K562 (cell line): ENCODE measurements around the gene TNPO2. TPM values are rescaled to one million over a fixed set of nuclear protein-coding genes. Genes with fewer than 3 reads are reported as not detected.

Experiments
- ADNP ChIP-seq: fragments of 200-800 bp; sonication (Bioruptor generic); IDR thresholded peaks from 2 replicates; pipeline ENCODE4 v1.6.1; 2016; ENCODE audit warnings: missing genetic modification characterization, missing compliant biosample characterization
- CREBBP ChIP-seq: IDR thresholded peaks from one replicate; pipeline ENCODE4 v1.6.1; 2012; ENCODE audit warnings: low read depth, mild to moderate bottlenecking, control low read depth, inconsistent platforms, low read length
- CTBP1 ChIP-seq: fragments of 450-650 bp; IDR thresholded peaks from 2 replicates; pipeline ENCODE4 v1.6.1; 2016; ENCODE audit warnings: borderline replicate concordance
- GATAD2A ChIP-seq: fragments of 450-650 bp; IDR thresholded peaks from 2 replicates; pipeline ENCODE4 v1.6.1; 2017
- GTF2E2 ChIP-seq: fragments of 200-800 bp; sonication (Bioruptor generic); IDR thresholded peaks from 2 replicates; pipeline ENCODE4 v1.6.1; 2016; ENCODE audit warnings: missing genetic modification characterization, missing compliant biosample characterization
- HMG20A ChIP-seq: fragments of 450-650 bp; formaldehyde crosslinking; conservative IDR thresholded peaks from 2 replicates; pipeline ENCODE4 v1.4.0; 2020; ENCODE audit warnings: mild to moderate bottlenecking, mixed read lengths
- ILF3 ChIP-seq: fragments of 450-650 bp; IDR thresholded peaks from 2 replicates; pipeline ENCODE4 v1.6.1; 2018; ENCODE audit warnings: antibody characterized with exemption, mild to moderate bottlenecking, moderate library complexity, borderline replicate concordance
- NFE2L1 ChIP-seq: fragments of 450-650 bp; IDR thresholded peaks from 2 replicates; pipeline ENCODE4 v1.6.1; 2016; ENCODE audit warnings: missing genetic modification characterization, low read depth, mild to moderate bottlenecking, missing compliant biosample characterization, moderate library complexity, borderline replicate concordance
- POLR3G ChIP-seq: IDR thresholded peaks from 2 replicates; pipeline ENCODE4 v1.6.1; 2011; ENCODE audit not compliant: insufficient read length, insufficient replicate concordance; ENCODE audit errors: extremely low read depth
- RFX7 ChIP-seq: fragments of 250-450 bp; sonication (Bioruptor Pico); IDR thresholded peaks from 2 replicates; pipeline ENCODE4 v1.5.1; 2021; ENCODE audit warnings: mild to moderate bottlenecking
- SMARCB1 ChIP-seq: IDR thresholded peaks from 2 replicates; pipeline ENCODE4 v1.6.1; 2011; ENCODE audit warnings: improper control_type of control experiment, low read depth; ENCODE audit not compliant: insufficient read length
- SUPT5H ChIP-seq: fragments of 450-650 bp; IDR thresholded peaks from 2 replicates; pipeline ENCODE4 v1.6.1; 2016
- THRAP3 ChIP-seq: fragments of 450-650 bp; IDR thresholded peaks from 2 replicates; pipeline ENCODE4 v1.6.1; 2016; ENCODE audit warnings: mild to moderate bottlenecking, inconsistent platforms, borderline replicate concordance
- U2AF2 ChIP-seq: fragments of 200-400 bp; formaldehyde crosslinking; optimal IDR thresholded peaks from 2 replicates; pipeline ENCODE3; 2017; ENCODE audit warnings: low read depth, mild to moderate bottlenecking, low read length
- ZBTB17 ChIP-seq: fragments of 450-650 bp; formaldehyde crosslinking; IDR thresholded peaks from 2 replicates; pipeline ENCODE4 v1.4.0; 2020; ENCODE audit warnings: mild to moderate bottlenecking
- ZC3H11A ChIP-seq: IDR thresholded peaks from 2 replicates; pipeline ENCODE4 v1.6.1; 2012; ENCODE audit warnings: low read depth, low read length, improper control_type of control experiment
- ZNF3 ChIP-seq: fragments of 250-450 bp; sonication (Bioruptor Pico); IDR thresholded peaks from 2 replicates; pipeline ENCODE4 v1.5.0; 2021; ENCODE audit warnings: mild to moderate bottlenecking, moderate library complexity
- ZNF586 ChIP-seq: fragments of 450-650 bp; formaldehyde crosslinking; conservative IDR thresholded peaks from 2 replicates; pipeline ENCODE4 v1.4.0; 2020; ENCODE audit warnings: mild to moderate bottlenecking, moderate library complexity
- polyA plus RNA-seq, 8 experiments: library from polyadenylated mRNA; depleted of rRNA in 4 of 8; stranded (reverse) in 5 of 8; unstranded in 3 of 8; fragments of >200 nt; fragmentation: Nextera tagmentation in 2 of 8; fragmentation: Illumina TruSeq in 1 of 8; extraction: Ambion mirVana in 2 of 8; extraction: Trizol in 1 of 8; gene quantifications; 2 replicates each; pipeline versions ENCODE4 v1.2.1 to v1.2.3, GENCODE V29; 2011 to 2014; ENCODE audit warnings: inconsistent platforms in 1 of 8, missing spikeins in 1 of 8
- total RNA-seq, 7 experiments: library from RNA; depleted of rRNA in 6 of 7; stranded (reverse); fragments of >200 nt in 6 of 7; fragmentation: Illumina TruSeq in 2 of 7; extraction: Trizol in 2 of 7; gene quantifications; 2 replicates each; pipeline versions ENCODE4 v1.2.1 to v1.2.3, GENCODE V29; 2011 to 2021; ENCODE audit warnings: low replicate concordance in 1 of 7
- TF ChIP-seq, protein P1 (sequence below), 2 experiments: IDR thresholded peaks; 2 replicates each; pipeline ENCODE4 v1.6.1; 2011; ENCODE audit warnings: borderline replicate concordance in 1 of 2, control low read depth in 1 of 2, low read depth in 1 of 2, low read length in 1 of 2, mild to moderate bottlenecking in 1 of 2, mixed read lengths in 1 of 2, moderate library complexity in 1 of 2; ENCODE audit not compliant: insufficient read depth in 1 of 2, insufficient read length in 1 of 2, poor library complexity in 1 of 2, severe bottlenecking in 1 of 2; ENCODE audit errors: extremely low read depth in 1 of 2
- TF ChIP-seq, protein P2 (sequence below): fragments of 450-650 bp; IDR thresholded peaks from 2 replicates; pipeline ENCODE4 v1.6.1; 2016; ENCODE audit warnings: missing biosample characterization, missing genetic modification characterization
- TF ChIP-seq, protein P3 (sequence below): IDR thresholded peaks from 2 replicates; pipeline ENCODE4 v1.6.1; 2011; ENCODE audit warnings: borderline replicate concordance, low read depth, mild to moderate bottlenecking, moderate library complexity, low read length; ENCODE audit not compliant: insufficient read depth, poor library complexity, severe bottlenecking
- TF ChIP-seq, protein P4 (sequence below): fragments of 250-450 bp; sonication (Bioruptor Pico); IDR thresholded peaks from 2 replicates; pipeline ENCODE4 v1.4.0; 2020; ENCODE audit warnings: mild to moderate bottlenecking, moderate library complexity

The TNPO2 gene
- total and polyA plus RNA-seq, 9 of the 15 experiments (the other 6 are each of a cell fraction or from before 2014, with no cell fraction given): 6.0 to 126 (median 53.8) TPM

DNA sequence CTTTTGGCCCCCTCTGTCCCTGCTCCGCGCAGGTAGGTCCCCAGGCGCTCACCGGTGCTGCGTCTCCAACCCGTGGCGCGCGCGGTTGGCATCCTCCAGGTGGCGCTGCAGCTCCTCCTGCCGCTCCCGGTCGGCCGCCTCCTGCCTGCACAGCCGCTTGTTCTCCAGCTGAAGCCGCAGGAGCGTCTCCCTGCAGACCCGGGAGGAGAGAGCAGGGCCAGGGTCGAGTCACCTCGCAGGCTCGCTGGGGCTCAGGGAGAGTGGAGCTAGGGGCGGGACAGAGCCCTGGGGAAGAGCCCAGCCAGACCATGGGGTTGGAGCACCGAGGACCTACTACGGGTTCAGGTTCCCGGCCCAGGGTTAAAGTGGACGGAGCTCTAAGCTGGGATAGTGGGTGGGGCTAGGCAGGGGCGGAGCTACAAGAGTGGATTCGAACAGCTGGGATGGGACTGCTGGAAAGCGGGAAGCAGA is 42.4 kb upstream of the TNPO2 start (continued):
- TF ChIP-seq POLR3G: no peak
- TF ChIP-seq GATAD2A: no peak
- no peak for TF ChIP-seq U2AF2
- no peak for TF ChIP-seq ZC3H11A
- TF ChIP-seq SUPT5H: no peak
- no peak for TF ChIP-seq SMARCB1
- TF ChIP-seq ZNF3 (CRISPR knock-in tag): no peak
- TF ChIP-seq, protein P1, sequence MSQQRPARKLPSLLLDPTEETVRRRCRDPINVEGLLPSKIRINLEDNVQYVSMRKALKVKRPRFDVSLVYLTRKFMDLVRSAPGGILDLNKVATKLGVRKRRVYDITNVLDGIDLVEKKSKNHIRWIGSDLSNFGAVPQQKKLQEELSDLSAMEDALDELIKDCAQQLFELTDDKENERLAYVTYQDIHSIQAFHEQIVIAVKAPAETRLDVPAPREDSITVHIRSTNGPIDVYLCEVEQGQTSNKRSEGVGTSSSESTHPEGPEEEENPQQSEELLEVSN (IDR thresholded peaks at IDR 0.05; ENCODE audit: borderline replicate concordance in 1 of 2, extremely low read depth in 1 of 2, insufficient read depth in 1 of 2, insufficient read length in 1 of 2, low read depth in 1 of 2, low read length in 1 of 2, poor library complexity in 1 of 2, severe bottlenecking in 1 of 2): no peak
- TF ChIP-seq RFX7 (CRISPR knock-in tag): no peak
- TF ChIP-seq ILF3: no peak
- no peak for TF ChIP-seq NFE2L1 (tag)
- no peak for TF ChIP-seq ZBTB17 (CRISPR knock-in tag)
- TF ChIP-seq CREBBP: no peak
- no peak for TF ChIP-seq ADNP
- TF ChIP-seq ZNF586 (CRISPR knock-in tag): no peak
- TF ChIP-seq, protein P2, sequence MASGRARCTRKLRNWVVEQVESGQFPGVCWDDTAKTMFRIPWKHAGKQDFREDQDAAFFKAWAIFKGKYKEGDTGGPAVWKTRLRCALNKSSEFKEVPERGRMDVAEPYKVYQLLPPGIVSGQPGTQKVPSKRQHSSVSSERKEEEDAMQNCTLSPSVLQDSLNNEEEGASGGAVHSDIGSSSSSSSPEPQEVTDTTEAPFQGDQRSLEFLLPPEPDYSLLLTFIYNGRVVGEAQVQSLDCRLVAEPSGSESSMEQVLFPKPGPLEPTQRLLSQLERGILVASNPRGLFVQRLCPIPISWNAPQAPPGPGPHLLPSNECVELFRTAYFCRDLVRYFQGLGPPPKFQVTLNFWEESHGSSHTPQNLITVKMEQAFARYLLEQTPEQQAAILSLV (tag): no peak
- TF ChIP-seq, protein P3, sequence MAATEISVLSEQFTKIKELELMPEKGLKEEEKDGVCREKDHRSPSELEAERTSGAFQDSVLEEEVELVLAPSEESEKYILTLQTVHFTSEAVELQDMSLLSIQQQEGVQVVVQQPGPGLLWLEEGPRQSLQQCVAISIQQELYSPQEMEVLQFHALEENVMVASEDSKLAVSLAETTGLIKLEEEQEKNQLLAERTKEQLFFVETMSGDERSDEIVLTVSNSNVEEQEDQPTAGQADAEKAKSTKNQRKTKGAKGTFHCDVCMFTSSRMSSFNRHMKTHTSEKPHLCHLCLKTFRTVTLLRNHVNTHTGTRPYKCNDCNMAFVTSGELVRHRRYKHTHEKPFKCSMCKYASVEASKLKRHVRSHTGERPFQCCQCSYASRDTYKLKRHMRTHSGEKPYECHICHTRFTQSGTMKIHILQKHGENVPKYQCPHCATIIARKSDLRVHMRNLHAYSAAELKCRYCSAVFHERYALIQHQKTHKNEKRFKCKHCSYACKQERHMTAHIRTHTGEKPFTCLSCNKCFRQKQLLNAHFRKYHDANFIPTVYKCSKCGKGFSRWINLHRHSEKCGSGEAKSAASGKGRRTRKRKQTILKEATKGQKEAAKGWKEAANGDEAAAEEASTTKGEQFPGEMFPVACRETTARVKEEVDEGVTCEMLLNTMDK: peak; percentile 46
- peak; percentile 41; the same call in 1 of the 2 replicates for TF ChIP-seq CTBP1
- no peak for TF ChIP-seq HMG20A (CRISPR knock-in tag)
- TF ChIP-seq, protein P4, sequence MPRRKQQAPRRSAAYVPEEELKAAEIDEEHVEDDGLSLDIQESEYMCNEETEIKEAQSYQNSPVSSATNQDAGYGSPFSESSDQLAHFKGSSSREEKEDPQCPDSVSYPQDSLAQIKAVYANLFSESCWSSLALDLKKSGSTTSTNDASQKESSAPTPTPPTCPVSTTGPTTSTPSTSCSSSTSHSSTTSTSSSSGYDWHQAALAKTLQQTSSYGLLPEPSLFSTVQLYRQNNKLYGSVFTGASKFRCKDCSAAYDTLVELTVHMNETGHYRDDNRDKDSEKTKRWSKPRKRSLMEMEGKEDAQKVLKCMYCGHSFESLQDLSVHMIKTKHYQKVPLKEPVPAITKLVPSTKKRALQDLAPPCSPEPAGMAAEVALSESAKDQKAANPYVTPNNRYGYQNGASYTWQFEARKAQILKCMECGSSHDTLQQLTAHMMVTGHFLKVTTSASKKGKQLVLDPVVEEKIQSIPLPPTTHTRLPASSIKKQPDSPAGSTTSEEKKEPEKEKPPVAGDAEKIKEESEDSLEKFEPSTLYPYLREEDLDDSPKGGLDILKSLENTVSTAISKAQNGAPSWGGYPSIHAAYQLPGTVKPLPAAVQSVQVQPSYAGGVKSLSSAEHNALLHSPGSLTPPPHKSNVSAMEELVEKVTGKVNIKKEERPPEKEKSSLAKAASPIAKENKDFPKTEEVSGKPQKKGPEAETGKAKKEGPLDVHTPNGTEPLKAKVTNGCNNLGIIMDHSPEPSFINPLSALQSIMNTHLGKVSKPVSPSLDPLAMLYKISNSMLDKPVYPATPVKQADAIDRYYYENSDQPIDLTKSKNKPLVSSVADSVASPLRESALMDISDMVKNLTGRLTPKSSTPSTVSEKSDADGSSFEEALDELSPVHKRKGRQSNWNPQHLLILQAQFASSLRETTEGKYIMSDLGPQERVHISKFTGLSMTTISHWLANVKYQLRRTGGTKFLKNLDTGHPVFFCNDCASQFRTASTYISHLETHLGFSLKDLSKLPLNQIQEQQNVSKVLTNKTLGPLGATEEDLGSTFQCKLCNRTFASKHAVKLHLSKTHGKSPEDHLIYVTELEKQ (CRISPR knock-in tag): no peak
- no peak for TF ChIP-seq GTF2E2
- no peak for TF ChIP-seq THRAP3
